Bronchial epithelial cell (primary cell): ENCODE results near the gene DPM2. TPM values are rescaled to one million over a fixed set of nuclear protein-coding genes. Genes with fewer than 3 reads are reported as not detected.

Source experiments
- DNase-seq: peaks from one replicate; pipeline ENCODE4 v3.0.0-alpha.2; 2010; ENCODE audit warnings: low read depth
- FAIRE-seq: peaks from 2 replicates; lab custom pipeline; 2011; peaks lifted over from hg19 to GRCh38; lab: Jason Lieb, UNC
- H3K27me3 ChIP-seq: 2 replicates; pipeline ENCODE4 v1.5.1; 2011; ENCODE audit warnings: low read length; ENCODE audit not compliant: control insufficient read depth, insufficient read depth
- H3K36me3 ChIP-seq: 2 replicates; pipeline ENCODE4 v1.5.1; 2011; ENCODE audit warnings: low read length; ENCODE audit not compliant: control insufficient read depth, insufficient read depth
- H3K4me3 ChIP-seq: 2 replicates; pipeline ENCODE4 v1.5.1; 2011; ENCODE audit warnings: mild to moderate bottlenecking, low read depth, low read length, control low read depth
- total RNA-seq: library from RNA; depleted of rRNA; stranded (reverse); fragments of >200 nt; gene quantifications from 2 replicates; pipeline ENCODE4 v1.2.1, GENCODE V29; 2014
- TF ChIP-seq, protein P1 (sequence below): IDR thresholded peaks from 2 replicates; pipeline ENCODE4 v1.5.1; 2011; ENCODE audit warnings: mild to moderate bottlenecking, moderate library complexity, low read length, control low read depth, inconsistent platforms; ENCODE audit not compliant: insufficient read depth, severe bottlenecking

Gene DPM2
- total RNA-seq, 1 donor from 2014 or later, result 11.8 TPM

DNA sequence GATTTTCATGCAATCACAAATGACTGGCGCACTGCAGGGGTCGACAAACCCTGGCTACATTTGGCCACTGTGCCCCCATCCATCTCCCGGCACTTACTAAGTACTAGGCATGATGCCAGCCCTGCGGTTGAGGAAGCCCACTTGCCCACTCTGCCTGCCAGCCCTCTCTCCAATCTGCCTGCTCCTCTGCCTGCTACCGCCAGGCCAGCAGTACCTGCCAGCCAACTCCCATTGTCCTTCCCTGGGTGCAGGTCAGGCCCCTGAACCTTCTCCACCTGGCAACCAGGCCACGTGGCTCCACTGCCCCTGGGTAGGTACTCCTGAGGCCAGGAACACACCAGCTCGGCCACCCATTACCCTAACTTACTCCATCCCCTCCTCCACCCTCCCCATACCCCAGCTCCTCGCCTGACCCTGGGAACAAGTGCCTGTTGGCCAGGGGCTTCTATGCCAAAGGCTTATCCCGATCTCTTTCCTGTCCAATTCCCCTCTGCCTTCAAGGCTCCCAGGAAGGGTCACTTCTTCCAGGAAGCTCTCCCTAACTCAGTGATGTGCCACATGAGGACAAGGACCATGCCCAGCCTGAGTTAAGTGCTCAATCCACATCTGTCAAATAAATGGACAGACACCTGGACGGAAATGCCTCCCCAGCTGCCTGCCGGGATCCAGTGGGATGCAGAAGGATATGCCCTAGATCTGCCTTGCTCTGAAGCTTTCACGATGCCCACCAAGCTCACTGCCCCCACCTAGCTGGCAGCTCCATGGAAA lies 36.5 kb upstream of the DPM2 start:
- Histone ChIP-seq H3K4me3 (no peak overlapping the region), H3K27me3 (no peaks in the 10 kb centered on the region), H3K36me3 (peaks cover 1% of the 10 kb centered on the region)
- no peak for FAIRE-seq
- DNase-seq, result no peak
- TF ChIP-seq, protein P1, sequence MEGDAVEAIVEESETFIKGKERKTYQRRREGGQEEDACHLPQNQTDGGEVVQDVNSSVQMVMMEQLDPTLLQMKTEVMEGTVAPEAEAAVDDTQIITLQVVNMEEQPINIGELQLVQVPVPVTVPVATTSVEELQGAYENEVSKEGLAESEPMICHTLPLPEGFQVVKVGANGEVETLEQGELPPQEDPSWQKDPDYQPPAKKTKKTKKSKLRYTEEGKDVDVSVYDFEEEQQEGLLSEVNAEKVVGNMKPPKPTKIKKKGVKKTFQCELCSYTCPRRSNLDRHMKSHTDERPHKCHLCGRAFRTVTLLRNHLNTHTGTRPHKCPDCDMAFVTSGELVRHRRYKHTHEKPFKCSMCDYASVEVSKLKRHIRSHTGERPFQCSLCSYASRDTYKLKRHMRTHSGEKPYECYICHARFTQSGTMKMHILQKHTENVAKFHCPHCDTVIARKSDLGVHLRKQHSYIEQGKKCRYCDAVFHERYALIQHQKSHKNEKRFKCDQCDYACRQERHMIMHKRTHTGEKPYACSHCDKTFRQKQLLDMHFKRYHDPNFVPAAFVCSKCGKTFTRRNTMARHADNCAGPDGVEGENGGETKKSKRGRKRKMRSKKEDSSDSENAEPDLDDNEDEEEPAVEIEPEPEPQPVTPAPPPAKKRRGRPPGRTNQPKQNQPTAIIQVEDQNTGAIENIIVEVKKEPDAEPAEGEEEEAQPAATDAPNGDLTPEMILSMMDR, result no peak

DNA sequence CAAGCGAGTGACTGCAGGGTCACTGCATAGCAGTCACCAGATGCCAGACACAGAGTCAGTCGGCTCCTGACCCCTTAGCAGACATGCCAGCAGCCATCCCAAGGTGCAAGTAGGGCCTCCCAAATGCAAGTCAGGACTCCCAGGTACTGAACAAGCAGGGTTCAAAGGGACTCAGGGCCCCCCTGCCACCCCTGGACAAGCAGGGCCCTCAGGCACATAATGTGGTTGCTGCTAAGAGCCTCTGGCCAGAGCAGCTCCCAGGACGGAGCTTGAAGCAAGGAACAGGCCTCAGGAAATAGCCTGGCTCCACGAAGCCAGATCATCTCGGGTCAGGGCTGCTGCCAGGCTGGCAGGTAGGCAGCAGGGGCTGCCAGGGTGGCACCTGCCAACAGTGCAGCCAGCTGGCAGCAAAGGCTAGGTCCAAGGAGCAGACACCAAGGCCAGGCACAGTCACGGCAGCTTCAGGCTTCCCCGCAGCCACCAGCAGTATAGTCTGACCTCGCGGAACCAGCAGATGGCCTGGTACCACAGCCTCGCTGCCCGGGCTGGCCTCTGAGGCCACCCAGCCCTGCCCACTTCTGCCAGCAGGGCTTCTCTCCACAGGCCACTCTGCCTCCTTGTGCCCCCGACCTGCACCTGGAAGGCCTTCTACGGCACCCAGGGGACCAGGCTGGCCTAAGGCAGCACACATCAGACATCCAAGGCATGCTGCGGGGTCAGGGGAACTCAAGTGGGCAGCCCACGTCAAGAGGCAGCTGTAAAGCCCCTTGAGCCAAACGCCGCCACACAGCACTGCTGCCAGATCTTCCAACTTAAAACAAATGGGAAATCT lies 35.7 kb upstream of the DPM2 start:
- TF ChIP-seq, protein P1, result no peak
- H3K4me3 ChIP-seq, result no peak overlapping the region
- H3K27me3 ChIP-seq, result no peaks in the 10 kb centered on the region
- DNase-seq (no peak), FAIRE-seq (no peak)
- peaks cover 1% of the 10 kb centered on the region for H3K36me3 ChIP-seq

DNA sequence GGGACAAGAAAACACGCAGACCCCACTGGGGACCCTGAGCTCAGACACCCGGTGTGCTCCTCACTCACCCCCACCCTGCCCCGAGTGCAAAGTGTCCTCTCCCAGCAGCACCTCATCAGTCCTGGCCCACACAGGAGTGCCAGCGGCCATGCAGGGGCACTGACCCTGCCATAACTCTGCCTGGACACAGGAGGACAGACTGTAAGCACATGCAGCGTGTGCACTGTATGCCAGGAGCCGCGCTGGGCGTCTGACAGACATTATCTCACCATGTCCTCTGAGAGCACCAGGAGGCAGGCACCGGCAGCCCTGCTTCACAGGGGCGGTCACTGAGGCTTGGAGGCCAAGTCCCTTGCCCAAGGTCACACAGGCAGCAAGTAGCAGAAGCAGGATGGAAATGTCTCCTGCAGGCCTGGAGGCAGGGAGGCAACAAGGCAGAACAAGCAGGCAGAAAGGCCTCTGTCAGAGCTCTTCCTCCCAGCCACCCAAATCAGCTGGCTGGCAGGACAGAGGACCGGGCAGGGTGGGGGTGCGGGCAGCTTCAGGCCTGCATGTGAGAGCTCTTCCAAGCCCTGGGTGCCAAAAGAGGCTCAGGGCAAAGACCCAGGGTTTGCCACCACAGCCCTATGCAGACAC lies 34.7 kb upstream of the DPM2 start:
- H3K4me3 ChIP-seq, result no peak overlapping the region
- FAIRE-seq, result no peak

DNA sequence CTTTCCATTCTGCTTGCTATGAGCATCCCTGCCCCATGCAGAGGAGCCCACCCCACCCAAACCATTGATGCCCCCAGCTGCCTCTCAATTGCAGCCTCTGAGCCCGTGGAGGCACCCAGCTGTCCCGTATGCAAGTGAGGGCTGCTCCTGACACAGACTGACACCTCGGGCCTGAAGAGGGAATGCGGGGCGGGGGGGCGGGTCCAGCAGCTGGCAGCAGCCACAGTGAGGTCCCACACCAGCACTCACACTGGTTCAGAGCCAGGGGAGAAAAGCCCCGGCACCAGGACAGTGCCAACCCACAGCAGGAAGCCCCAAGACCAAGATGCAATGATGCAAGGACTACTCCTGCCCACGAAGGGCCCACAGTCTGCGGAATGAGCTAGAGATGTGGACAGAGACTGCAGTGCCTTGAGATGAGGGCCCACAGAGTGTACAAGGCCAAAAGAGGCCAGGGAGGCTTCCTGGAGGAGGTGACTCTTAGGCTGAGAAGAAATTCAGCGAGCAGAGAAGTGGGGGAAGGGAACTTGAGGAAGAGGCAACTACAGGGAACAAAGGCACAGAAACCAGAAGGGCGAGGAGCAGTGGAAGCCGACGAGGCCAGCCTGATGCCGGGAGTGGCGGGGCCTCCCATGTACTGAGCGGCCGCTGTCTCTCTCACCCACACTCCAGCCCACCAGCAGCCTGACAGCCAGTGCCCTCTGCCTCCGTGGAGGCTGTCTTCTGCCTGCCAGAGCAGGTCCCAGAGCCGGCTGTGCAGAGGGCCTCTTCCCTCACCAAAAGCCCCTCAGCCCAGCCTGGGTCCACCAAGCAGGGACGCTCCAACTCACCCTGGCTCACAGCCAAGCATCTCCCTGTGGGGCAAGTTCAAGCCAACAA lies 33.9 kb upstream of the DPM2 start:
- FAIRE-seq (no peak), DNase-seq (no peak)
- TF ChIP-seq, protein P1, result no peak
- Histone ChIP-seq H3K4me3 (no peak overlapping the region), H3K27me3 (no peaks in the 10 kb centered on the region), H3K36me3 (peaks cover 1% of the 10 kb centered on the region)

More for the DNA sequence above, 34.7 kb upstream of the DPM2 start:
- peaks cover 1% of the 10 kb centered on the region for H3K36me3 ChIP-seq
- TF ChIP-seq, protein P1, result no peak
- no peaks in the 10 kb centered on the region for H3K27me3 ChIP-seq
- DNase-seq, result no peak
